Stimulated activated CD4-positive, alpha-beta T cell treated with anti-CD3 and anti-CD28 coated beads, Interleukin-1b, Interleukin-23, amount 100 ng/mL, for 1 hour (primary cell): ENCODE results near the gene TBL1X.
"Not testable (repeated sequence)": the region's sequence is repeated elsewhere in the genome, so short reads cannot be mapped to it uniquely, and the experiment has no call there.

ENCODE experiments used
- DNase-seq, 2 donors: peaks; one replicate each; pipeline ENCODE4 v3.0.0-alpha.2; 2020; ENCODE audit warnings: low read depth in 2 of 2

Gene TBL1X

GRCh38 chrX:9765072-9765736, 300.3 kb downstream of the TBL1X start:
- no peak for DNase-seq

GRCh38 chrX:9765737-9766097, 300.9 kb downstream of the TBL1X start, which contains the start of gene GPR143:
TSS of gene GPR143 (minus strand) at chrX:9765847. CDS start at chrX:9765817, 30 bp downstream.
- no peak for DNase-seq

GRCh38 chrX:9767375-9767774, 302.5 kb downstream of the TBL1X start:
- no peak for DNase-seq

- not testable (repeated sequence) for DNase-seq
These were observed 303.5 kb downstream of the TBL1X start for GRCh38 chrX:9768321-9768839.

GRCh38 chrX:9770319-9770718, 305.5 kb downstream of the TBL1X start:
- no peak for DNase-seq

GRCh38 chrX:9772943-9773342, 308.1 kb downstream of the TBL1X start:
- DNase-seq = no peak

GRCh38 chrX:9775930-9776329, 311.1 kb downstream of the TBL1X start:
- no peak for DNase-seq

- DNase-seq = no peak
These were observed 317.1 kb downstream of the TBL1X start for GRCh38 chrX:9781941-9782340.

- DNase-seq = no peak
These were observed 319.5 kb downstream of the TBL1X start for GRCh38 chrX:9784332-9784731.

GRCh38 chrX:9785254-9785943, 320.5 kb downstream of the TBL1X start:
- DNase-seq = no peak

GRCh38 chrX:9785944-9786797, 321.3 kb downstream of the TBL1X start, which contains the start of gene SHROOM2:
TSS of gene SHROOM2 (plus strand) at chrX:9786429. CDS start at chrX:9786546, 117 bp downstream.
- no peak for DNase-seq

- DNase-seq = no peak
These were observed 322.2 kb downstream of the TBL1X start for GRCh38 chrX:9786798-9787635.

- DNase-seq = no peak
These were observed 324.1 kb downstream of the TBL1X start for GRCh38 chrX:9788911-9789310.

GRCh38 chrX:9789555-9789954, 324.7 kb downstream of the TBL1X start:
- no peak for DNase-seq
